ENCODE results near the gene KDM2A. TPM values are rescaled to one million over a fixed set of nuclear protein-coding genes. Genes with fewer than 3 reads are reported as not detected.

KDM2A gene
- total RNA-seq, 1 donor, result 65.9 TPM

- Histone ChIP-seq H3K27ac (ENCODE audit: low read depth, low read length) (no peak overlapping the region), H3K79me2 (ENCODE audit: insufficient read depth, low read length) (peaks cover 99% of the 10 kb centered on the region), H2AFZ (ENCODE audit: low read length) (no peak overlapping the region), H3K4me2 (ENCODE audit: insufficient read depth, low read length) (no peak overlapping the region), H3K36me3 (ENCODE audit: insufficient read depth, low read length) (peaks cover 65% of the 10 kb centered on the region), H3K9me3 (ENCODE audit: low read depth, low read length) (no peaks in the 10 kb centered on the region), H3K4me3 (ENCODE audit: insufficient read depth, low read length) (no peak overlapping the region), H3K27me3 (ENCODE audit: insufficient read depth, low read length) (no peaks in the 10 kb centered on the region), H4K20me1 (ENCODE audit: insufficient read depth, low read length) (peaks cover 33% of the 10 kb centered on the region), H3K4me1 (ENCODE audit: insufficient read depth, low read length) (no peaks in the 10 kb centered on the region)
- DNase-seq (ENCODE audit: insufficient read length, low spot score, missing footprints), result no peak
- TF ChIP-seq CTCF (IDR thresholded peaks at IDR 0.05; ENCODE audit: extremely low read depth, low read depth, low read length), result no peak
Measured at GRCh38 chr11:67136156-67136555, 17.1 kb downstream of the KDM2A start.

GRCh38 chr11:67138922-67139321 is 19.9 kb downstream of the KDM2A start:
- no peak for TF ChIP-seq CTCF (IDR thresholded peaks at IDR 0.05; ENCODE audit: extremely low read depth, low read depth, low read length)
- no peaks in the 10 kb centered on the region for H3K4me1 ChIP-seq (ENCODE audit: insufficient read depth, low read length)
- peak; percentile 69 for DNase-seq (ENCODE audit: insufficient read length, low spot score, missing footprints)
- peaks cover 87% of the 10 kb centered on the region for H3K79me2 ChIP-seq (ENCODE audit: insufficient read depth, low read length)
- no peaks in the 10 kb centered on the region for H3K9me3 ChIP-seq (ENCODE audit: low read depth, low read length)
- H3K4me2 ChIP-seq (ENCODE audit: insufficient read depth, low read length), result no peak overlapping the region
- H3K27me3 ChIP-seq (ENCODE audit: insufficient read depth, low read length), result no peaks in the 10 kb centered on the region
- peaks cover 23% of the 10 kb centered on the region for H4K20me1 ChIP-seq (ENCODE audit: insufficient read depth, low read length)
- H3K36me3 ChIP-seq (ENCODE audit: insufficient read depth, low read length), result peaks cover 51% of the 10 kb centered on the region
- H3K27ac ChIP-seq (ENCODE audit: low read depth, low read length), result no peak overlapping the region
- H2AFZ ChIP-seq (ENCODE audit: low read length), result no peak overlapping the region
- no peak overlapping the region for H3K4me3 ChIP-seq (ENCODE audit: insufficient read depth, low read length)

GRCh38 chr11:67146516-67147226 is 27.6 kb downstream of the KDM2A start:
- H3K27me3 ChIP-seq (ENCODE audit: insufficient read depth, low read length), result no peaks in the 10 kb centered on the region
- no peak overlapping the region for H3K4me3 ChIP-seq (ENCODE audit: insufficient read depth, low read length)
- H3K4me2 ChIP-seq (ENCODE audit: insufficient read depth, low read length), result no peak overlapping the region
- H3K4me1 ChIP-seq (ENCODE audit: insufficient read depth, low read length), result peaks cover 5% of the 10 kb centered on the region
- peaks cover 41% of the 10 kb centered on the region for H3K36me3 ChIP-seq (ENCODE audit: insufficient read depth, low read length)
- no peak overlapping the region for H2AFZ ChIP-seq (ENCODE audit: low read length)
- TF ChIP-seq CTCF (IDR thresholded peaks at IDR 0.05; ENCODE audit: extremely low read depth, low read depth, low read length), result no peak
- no peaks in the 10 kb centered on the region for H3K9me3 ChIP-seq (ENCODE audit: low read depth, low read length)
- H4K20me1 ChIP-seq (ENCODE audit: insufficient read depth, low read length), result peaks cover 15% of the 10 kb centered on the region
- peaks cover 82% of the 10 kb centered on the region for H3K79me2 ChIP-seq (ENCODE audit: insufficient read depth, low read length)
- DNase-seq (ENCODE audit: insufficient read length, low spot score, missing footprints), result no peak
- H3K27ac ChIP-seq (ENCODE audit: low read depth, low read length), result no peak overlapping the region

- DNase-seq (ENCODE audit: insufficient read length, low spot score, missing footprints), result no peak
- Histone ChIP-seq H3K4me1 (ENCODE audit: insufficient read depth, low read length) (peaks cover 9% of the 10 kb centered on the region), H3K36me3 (ENCODE audit: insufficient read depth, low read length) (peaks cover 24% of the 10 kb centered on the region), H3K4me2 (ENCODE audit: insufficient read depth, low read length) (no peak overlapping the region), H3K9me3 (ENCODE audit: low read depth, low read length) (no peaks in the 10 kb centered on the region), H3K79me2 (ENCODE audit: insufficient read depth, low read length) (peaks cover 75% of the 10 kb centered on the region), H3K27me3 (ENCODE audit: insufficient read depth, low read length) (no peaks in the 10 kb centered on the region), H3K4me3 (ENCODE audit: insufficient read depth, low read length) (no peak overlapping the region), H4K20me1 (ENCODE audit: insufficient read depth, low read length) (peaks cover 17% of the 10 kb centered on the region), H3K27ac (ENCODE audit: low read depth, low read length) (no peak overlapping the region), H2AFZ (ENCODE audit: low read length) (no peak overlapping the region)
- no peak for TF ChIP-seq CTCF (IDR thresholded peaks at IDR 0.05; ENCODE audit: extremely low read depth, low read depth, low read length)
Measured at GRCh38 chr11:67153971-67154370, 34.9 kb downstream of the KDM2A start.

Measured in osteoblast (primary cell).